Transverse colon (tissue), 4 donors: Measurements from ENCODE around the gene STXBP1. TPM values are rescaled to one million over a fixed set of nuclear protein-coding genes. Genes with fewer than 3 reads are reported as not detected.
A peak's percentile ranks its signal among the peaks of the same experiment; 100 is the strongest.

Experiments
- DNase-seq: peaks from one replicate; pipeline ENCODE4 v3.0.0-alpha.2; 2019
- H3K27ac ChIP-seq, 4 donors: fragments of 200-600 bp; sonication (generic); 2 replicates each; pipeline ENCODE4 v1.5.1; 2016 to 2018; ENCODE audit warnings: inconsistent platforms in 4 of 4
- H3K27me3 ChIP-seq: fragments of 200-600 bp; sonication (generic); 2 replicates; pipeline ENCODE4 v1.5.1; 2017; ENCODE audit warnings: inconsistent platforms
- H3K36me3 ChIP-seq, 4 donors: fragments of 200-600 bp; sonication (generic); 2 replicates each; pipeline ENCODE4 v1.5.1; 2017 to 2019; ENCODE audit warnings: inconsistent platforms in 4 of 4
- H3K4me1 ChIP-seq, 4 donors: fragments of 200-600 bp; sonication (generic); 2 replicates each; pipeline ENCODE4 v1.5.1; 2017 to 2020; ENCODE audit warnings: inconsistent platforms in 4 of 4
- H3K4me3 ChIP-seq, 4 donors: fragments of 200-600 bp; sonication (generic); 1 replicate in 1 of 4; 2 replicates in 3 of 4; pipeline versions ENCODE4 v1.5.1 to v1.6.1; 2017 to 2019; ENCODE audit warnings: inconsistent platforms in 4 of 4
- H3K9me3 ChIP-seq, 2 donors: fragments of 200-600 bp; sonication (generic); 2 replicates each; pipeline ENCODE4 v1.5.1; 2017 to 2019; ENCODE audit warnings: inconsistent platforms in 2 of 2
- CTCF ChIP-seq, 5 experiments: fragments of 200-600 bp in 3 of 5; fragments of 450-650 bp in 2 of 5; sonication (generic) in 3 of 5; IDR thresholded peaks; 1 replicate in 2 of 5; 2 replicates in 3 of 5; pipeline ENCODE4 v1.5.1; 2016 to 2017; ENCODE audit warnings: antibody characterized with exemption in 5 of 5, inconsistent platforms in 3 of 5, mild to moderate bottlenecking in 2 of 5, moderate library complexity in 1 of 5
- EP300 ChIP-seq: sonication (generic); formaldehyde crosslinking; IDR thresholded peaks from one replicate; pipeline ENCODE4 v1.6.1; 2017; ENCODE audit warnings: antibody characterized with exemption, low read depth
- POLR2A ChIP-seq: fragments of 450-650 bp; IDR thresholded peaks from one replicate; pipeline ENCODE4 v1.6.1; 2016; ENCODE audit warnings: antibody characterized with exemption, mild to moderate bottlenecking, moderate library complexity
- POLR2AphosphoS5 ChIP-seq, 3 donors: sonication (generic); formaldehyde crosslinking; IDR thresholded peaks; one replicate each; pipeline ENCODE4 v1.6.1; 2016; ENCODE audit warnings: antibody characterized with exemption in 3 of 3
- WGBS, 2 donors: methylation state at CpG; one replicate each; pipeline ENCODE4 v1.1.5; 2018; ENCODE audit warnings: low coverage in 1 of 2; 5-methylcytosine and 5-hydroxymethylcytosine counted together
- in situ Hi-C, 4 donors: fragments of 200-750 bp; cut with MboI; loops; one replicate each; pipeline versions ENCODE4 v1.15.0 to v1.15.1; 2017; ENCODE audit warnings: low sequenced_read_pairs in 3 of 4, low pct_ligation_motif_present in 1 of 4, low pct_unique_long_range_greater_than_20kb in 1 of 4
- intact Hi-C: fragments of 100-400 bp; cut with DNase I; formaldehyde crosslinking; loops from one replicate; pipeline ENCODE4 v1.15.1; 2023; ENCODE audit warnings: low total_unique reads
- total RNA-seq, 4 donors: library from RNA; depleted of rRNA; stranded (reverse); fragments of >200 nt; gene quantifications; one replicate each; pipeline ENCODE4 v1.1.0, GENCODE V29; 2016

STXBP1 gene
- total RNA-seq, 4 donors from 2014 or later, result 7.9 to 193 (median 13.3) TPM

GRCh38 chr9:127626752-127627493 is 14.8 kb downstream of the STXBP1 start:
- Histone ChIP-seq H3K4me1 (peaks cover 0 to 14% (median 2%) of the 10 kb centered on the region in 4 donors), H3K27ac (no peak overlapping the region), H3K4me3 (no peak overlapping the region), H3K27me3 (no peaks in the 10 kb centered on the region), H3K36me3 (no peaks in the 10 kb centered on the region), H3K9me3 (no peaks in the 10 kb centered on the region)
- no peak for DNase-seq
- no peak for TF ChIP-seq POLR2AphosphoS5 (IDR thresholded peaks at IDR 0.05)
- no peak for TF ChIP-seq CTCF (IDR thresholded peaks at IDR 0.05)
- TF ChIP-seq EP300, result no peak
- TF ChIP-seq POLR2A, result no peak
- intact Hi-C loops, result no loop called here
- 58 to 60% methylated on average over 7 to 8 of the region's 8 CpGs for WGBS, 2 donors
- in situ Hi-C loops, result no loop called here

- TF ChIP-seq POLR2AphosphoS5 (IDR thresholded peaks at IDR 0.05) (no peak), CTCF (IDR thresholded peaks at IDR 0.05) (no peak), EP300 (no peak), POLR2A (no peak)
- 38 to 70% methylated on average over 2 of the region's 2 CpGs for WGBS, 2 donors
- Histone ChIP-seq H3K4me1 (peaks cover 0 to 14% (median 2%) of the 10 kb centered on the region in 4 donors), H3K27me3 (no peaks in the 10 kb centered on the region), H3K27ac (no peak overlapping the region), H3K9me3 (no peaks in the 10 kb centered on the region), H3K36me3 (no peaks in the 10 kb centered on the region), H3K4me3 (no peak overlapping the region)
- intact Hi-C loops (no loop called here), in situ Hi-C loops (no loop called here)
- no peak for DNase-seq
Observed at GRCh38 chr9:127627494-127627855, 15.4 kb downstream of the STXBP1 start.

GRCh38 chr9:127628758-127629467 is 16.8 kb downstream of the STXBP1 start:
- intact Hi-C loops (no loop called here), in situ Hi-C loops (no loop called here)
- Histone ChIP-seq H3K27ac (peak overlapping the region in 1 of 4 donors; percentile 21), H3K4me3 (no peak overlapping the region), H3K27me3 (no peaks in the 10 kb centered on the region), H3K9me3 (no peaks in the 10 kb centered on the region), H3K4me1 (peaks cover 0 to 17% (median 4%) of the 10 kb centered on the region in 4 donors), H3K36me3 (no peaks in the 10 kb centered on the region)
- TF ChIP-seq EP300 (no peak), CTCF (IDR thresholded peaks at IDR 0.05) (no peak), POLR2A (no peak), POLR2AphosphoS5 (IDR thresholded peaks at IDR 0.05) (no peak)
- WGBS, 2 donors, result 65 to 100% methylated on average over 4 to 9 of the region's 9 CpGs
- DNase-seq, result no peak

- in situ Hi-C loops (no loop called here), intact Hi-C loops (no loop called here)
- Histone ChIP-seq H3K36me3 (no peaks in the 10 kb centered on the region), H3K9me3 (no peaks in the 10 kb centered on the region), H3K27me3 (no peaks in the 10 kb centered on the region), H3K4me1 (peaks cover 0 to 23% (median 6%) of the 10 kb centered on the region in 4 donors), H3K27ac (no peak overlapping the region), H3K4me3 (no peak overlapping the region)
- no peak for DNase-seq
- 86 to 93% methylated on average over 7 to 8 of the region's 8 CpGs for WGBS, 2 donors
- TF ChIP-seq EP300, result no peak
- no peak for TF ChIP-seq CTCF (IDR thresholded peaks at IDR 0.05)
- TF ChIP-seq POLR2AphosphoS5 (IDR thresholded peaks at IDR 0.05), result no peak
- no peak for TF ChIP-seq POLR2A
Observed at GRCh38 chr9:127629468-127630081, 17.5 kb downstream of the STXBP1 start.
